Spleen (tissue), 11 donors: ENCODE data around the gene HOXB2. TPM values are rescaled to one million over a fixed set of nuclear protein-coding genes. Genes with fewer than 3 reads are reported as not detected.

Source experiments
- DNase-seq: peaks from one replicate; pipeline ENCODE4 v3.0.0-alpha.2; 2020
- H3K27ac ChIP-seq, 8 donors: fragments of 200-600 bp; sonication (generic) in 7 of 8; 1 replicate in 4 of 8; 2 replicates in 4 of 8; pipeline versions ENCODE4 v1.5.0 to v1.8.0; 2016 to 2021; ENCODE audit warnings: inconsistent platforms in 4 of 8, mild to moderate bottlenecking in 4 of 8, moderate library complexity in 1 of 8
- H3K27me3 ChIP-seq, 7 donors: fragments of 200-600 bp; sonication (generic) in 6 of 7; replicated peaks in 1 of 7; 1 replicate in 4 of 7; 2 replicates in 3 of 7; pipeline versions ENCODE4 v1.5.0 to v1.8.0; 2016 to 2021; ENCODE audit warnings: inconsistent platforms in 3 of 7, mild to moderate bottlenecking in 1 of 7
- H3K36me3 ChIP-seq, 6 donors: fragments of 200-600 bp; sonication (generic) in 5 of 6; 1 replicate in 4 of 6; 2 replicates in 2 of 6; pipeline versions ENCODE4 v1.5.0 to v1.8.0; 2016 to 2021; ENCODE audit warnings: inconsistent platforms in 2 of 6
- H3K4me1 ChIP-seq, 6 donors: fragments of 200-600 bp; sonication (generic) in 5 of 6; 1 replicate in 3 of 6; 2 replicates in 3 of 6; pipeline versions ENCODE4 v1.5.0 to v1.8.0; 2016 to 2021; ENCODE audit warnings: inconsistent platforms in 3 of 6
- H3K4me3 ChIP-seq, 8 donors: fragments of 200-600 bp; sonication (generic) in 7 of 8; 1 replicate in 4 of 8; 2 replicates in 4 of 8; pipeline versions ENCODE4 v1.5.0 to v1.8.0; 2016 to 2021; ENCODE audit warnings: inconsistent platforms in 4 of 8, mild to moderate bottlenecking in 4 of 8, moderate library complexity in 2 of 8
- H3K9me3 ChIP-seq, 8 donors: fragments of 200-600 bp; sonication (generic) in 7 of 8; 1 replicate in 4 of 8; 2 replicates in 4 of 8; pipeline versions ENCODE4 v1.5.0 to v1.8.0; 2016 to 2021; ENCODE audit warnings: inconsistent platforms in 4 of 8
- POLR2A ChIP-seq, 3 donors: fragments of 450-650 bp; IDR thresholded peaks; one replicate each; pipeline ENCODE4 v1.5.1; 2017; ENCODE audit warnings: antibody characterized with exemption in 3 of 3, mild to moderate bottlenecking in 1 of 3
- POLR2AphosphoS5 ChIP-seq, 3 donors: sonication (generic); formaldehyde crosslinking; IDR thresholded peaks; one replicate each; pipeline ENCODE4 v1.5.1; 2017; ENCODE audit warnings: antibody characterized with exemption in 3 of 3
- WGBS, 5 donors: extraction: QIAGEN DNeasy Blood & Tissue Kit in 3 of 5; methylation state at CpG; one replicate each; pipeline versions ENCODE4 v1.1.5 to v1.1.7; 2013 to 2018; 5-methylcytosine and 5-hydroxymethylcytosine counted together
- intact Hi-C: fragments of 100-400 bp; cut with DNase I; formaldehyde crosslinking; loops from one replicate; pipeline ENCODE4 v1.15.0; 2023; ENCODE audit warnings: low total_unique reads
- polyA plus RNA-seq, 3 donors: library from polyadenylated mRNA; stranded (reverse); fragments of 200-250 nt; gene quantifications; one replicate each; pipeline ENCODE4 v1.2.1, GENCODE V29; 2013
- total RNA-seq, 7 donors: library from RNA; depleted of rRNA in 3 of 7; stranded (reverse); fragments of >200 nt in 3 of 7; fragmentation: NEBNext Ultra II Directional in 4 of 7; extraction: Animal tissue kit (Norgen Biotek cat#: 25700) in 4 of 7; gene quantifications; one replicate each; pipeline versions ENCODE4 v1.1.0 to v1.2.1, GENCODE V29; 2016 to 2021
- TF ChIP-seq, protein P1 (sequence below), 11 experiments: fragments of 200-600 bp in 7 of 11; fragments of 450-650 bp in 4 of 11; sonication (generic) in 4 of 11; IDR thresholded peaks in 8 of 11; conservative IDR thresholded peaks in 3 of 11; 1 replicate in 7 of 11; 2 replicates in 4 of 11; pipeline versions ENCODE4 v1.4.0 to v1.8.0; 2016 to 2021; ENCODE audit warnings: antibody characterized with exemption in 11 of 11, inconsistent platforms in 4 of 11, mild to moderate bottlenecking in 1 of 11
- donor health status: healthy with polysubstance abuse.
- donor health status: DM: no; HTN: no; CAD: no; lungs with moderate emphysema.
- donor health status: DM: no; HTN: no; CAD: no.
- donor health status: Bipolar disorder and iron deficiency.
- donor health status: healthy.
- donor health status: DM: no; HTN: no; CAD: no.
- donor health status: DM: yes; HTN: yes; CAD: no.

Gene HOXB2
- total and polyA plus RNA-seq, 10 donors = 5.9 to 21.9 (median 8.8) TPM

DNA sequence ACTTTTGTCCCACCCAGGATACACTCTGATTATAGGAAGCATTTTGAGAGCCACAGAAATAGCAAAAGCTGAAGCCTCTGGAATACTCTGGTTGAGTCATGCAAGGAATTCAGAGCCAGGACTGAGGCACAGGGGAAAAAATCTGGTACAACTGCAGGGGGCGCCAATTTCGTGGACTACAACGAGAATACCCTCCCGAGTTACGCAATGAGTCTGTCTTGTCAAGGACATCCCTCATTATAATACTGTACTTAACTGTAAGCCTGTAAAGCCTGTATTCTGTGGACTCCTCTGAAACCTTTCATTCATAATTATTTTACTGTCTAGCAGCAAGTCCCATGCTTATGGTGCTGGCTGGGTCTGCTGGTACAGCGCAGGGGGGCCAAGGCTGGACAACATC, 21.9 kb downstream of the HOXB2 start:
- TF ChIP-seq POLR2A (IDR thresholded peaks at IDR 0.05) (no peak), POLR2AphosphoS5 (IDR thresholded peaks at IDR 0.05) (no peak)
- TF ChIP-seq, protein P1, sequence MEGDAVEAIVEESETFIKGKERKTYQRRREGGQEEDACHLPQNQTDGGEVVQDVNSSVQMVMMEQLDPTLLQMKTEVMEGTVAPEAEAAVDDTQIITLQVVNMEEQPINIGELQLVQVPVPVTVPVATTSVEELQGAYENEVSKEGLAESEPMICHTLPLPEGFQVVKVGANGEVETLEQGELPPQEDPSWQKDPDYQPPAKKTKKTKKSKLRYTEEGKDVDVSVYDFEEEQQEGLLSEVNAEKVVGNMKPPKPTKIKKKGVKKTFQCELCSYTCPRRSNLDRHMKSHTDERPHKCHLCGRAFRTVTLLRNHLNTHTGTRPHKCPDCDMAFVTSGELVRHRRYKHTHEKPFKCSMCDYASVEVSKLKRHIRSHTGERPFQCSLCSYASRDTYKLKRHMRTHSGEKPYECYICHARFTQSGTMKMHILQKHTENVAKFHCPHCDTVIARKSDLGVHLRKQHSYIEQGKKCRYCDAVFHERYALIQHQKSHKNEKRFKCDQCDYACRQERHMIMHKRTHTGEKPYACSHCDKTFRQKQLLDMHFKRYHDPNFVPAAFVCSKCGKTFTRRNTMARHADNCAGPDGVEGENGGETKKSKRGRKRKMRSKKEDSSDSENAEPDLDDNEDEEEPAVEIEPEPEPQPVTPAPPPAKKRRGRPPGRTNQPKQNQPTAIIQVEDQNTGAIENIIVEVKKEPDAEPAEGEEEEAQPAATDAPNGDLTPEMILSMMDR (IDR thresholded peaks at IDR 0.05 in 8 of 11, conservative IDR thresholded peaks at IDR 0.05 in 3 of 11) = no peak
- H3K27me3 ChIP-seq = peaks cover 0 to 56% (median 25%) of the 10 kb centered on the region in 7 donors
- intact Hi-C loops = no loop called here

DNA sequence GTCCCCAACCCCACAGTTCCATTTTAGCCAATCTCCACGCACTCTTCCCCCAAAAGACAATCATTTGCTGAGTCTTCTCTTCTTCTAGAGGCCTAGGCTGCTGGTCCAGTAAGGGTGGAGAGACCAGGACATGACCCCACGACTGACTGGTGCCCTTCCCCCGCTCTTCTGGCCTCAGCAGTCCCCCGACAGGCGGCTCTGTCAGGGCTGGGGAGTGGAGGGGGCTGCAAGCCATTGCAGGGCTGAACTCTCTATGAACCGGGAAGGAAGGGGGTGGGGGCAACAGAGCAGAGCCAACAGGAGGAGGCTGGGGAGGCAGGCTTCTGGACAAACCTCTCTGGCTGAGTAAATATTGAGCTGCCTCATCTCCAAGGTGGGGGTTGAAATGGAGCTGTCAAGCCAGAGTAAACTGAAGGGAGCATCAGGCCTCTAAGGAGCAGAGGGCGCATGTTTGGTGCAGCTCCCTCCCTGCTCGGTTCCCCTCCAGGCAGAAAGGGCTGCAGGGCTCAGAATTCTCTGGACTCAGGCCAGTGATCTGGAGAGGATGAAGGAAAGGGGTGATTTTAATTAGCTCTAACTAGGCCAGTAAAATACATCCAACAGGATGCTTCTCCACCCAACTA, 22.8 kb downstream of the HOXB2 start:
- intact Hi-C loops = no loop called here

More for the DNA sequence above, 21.9 kb downstream of the HOXB2 start:
- no peaks in the 10 kb centered on the region for H3K36me3 ChIP-seq
- DNase-seq = no peak
- H3K4me3 ChIP-seq = no peak overlapping the region
- H3K9me3 ChIP-seq = no peaks in the 10 kb centered on the region
- peaks cover 0 to 15% (median 8%) of the 10 kb centered on the region in 6 donors for H3K4me1 ChIP-seq
- H3K27ac ChIP-seq = no peak overlapping the region
- 68 to 88% (median 76%) methylated on average over 6 of the region's 6 CpGs for WGBS, 5 donors

DNA sequence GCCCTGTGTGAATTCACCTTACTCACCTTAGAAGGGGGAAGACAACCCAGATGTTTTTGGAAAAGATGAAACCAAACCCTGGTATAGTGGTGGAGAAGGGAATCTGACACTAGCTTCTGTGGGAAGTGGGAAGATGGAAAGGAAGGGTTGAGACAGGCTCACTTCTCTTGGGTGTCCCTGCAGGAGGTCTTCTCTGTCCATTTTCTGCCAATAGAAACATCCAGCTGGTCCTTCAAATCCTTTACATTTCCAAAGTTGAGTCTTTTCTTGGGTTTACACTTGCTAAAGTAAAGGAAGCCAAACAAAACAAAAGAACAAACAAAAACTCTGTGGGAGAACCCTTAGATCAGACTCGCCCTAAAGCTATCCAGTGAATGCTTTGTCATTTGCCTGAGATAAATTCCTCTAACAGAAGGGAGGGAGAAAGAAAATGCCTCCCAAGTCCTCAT, 24.3 kb downstream of the HOXB2 start:
- Histone ChIP-seq H3K4me1 (no peaks in the 10 kb centered on the region), H3K27me3 (peaks cover 0 to 49% (median 4%) of the 10 kb centered on the region in 7 donors), H3K4me3 (no peak overlapping the region), H3K36me3 (no peaks in the 10 kb centered on the region), H3K27ac (no peak overlapping the region), H3K9me3 (no peaks in the 10 kb centered on the region)
- intact Hi-C loops = no loop called here
- DNase-seq = no peak
- no peak for TF ChIP-seq POLR2AphosphoS5 (IDR thresholded peaks at IDR 0.05)
- TF ChIP-seq, protein P1 (IDR thresholded peaks at IDR 0.05 in 8 of 11, conservative IDR thresholded peaks at IDR 0.05 in 3 of 11) = no peak
- TF ChIP-seq POLR2A (IDR thresholded peaks at IDR 0.05) = no peak
- WGBS, 5 donors = 76 to 89% (median 82%) methylated on average over 1 of the region's 1 CpG

More for the DNA sequence above, 22.8 kb downstream of the HOXB2 start:
- 52 to 67% (median 59%) methylated on average over 7 to 8 of the region's 8 CpGs for WGBS, 5 donors
- Histone ChIP-seq H3K36me3 (no peaks in the 10 kb centered on the region), H3K4me3 (no peak overlapping the region), H3K27me3 (peaks cover 0 to 51% (median 19%) of the 10 kb centered on the region in 7 donors), H3K9me3 (no peaks in the 10 kb centered on the region), H3K4me1 (peaks cover 0 to 11% (median 5%) of the 10 kb centered on the region in 6 donors), H3K27ac (peak overlapping the region in 1 of 8 donors; percentile 15)
- no peak for DNase-seq
- TF ChIP-seq, protein P1 (IDR thresholded peaks at IDR 0.05 in 8 of 11, conservative IDR thresholded peaks at IDR 0.05 in 3 of 11) = no peak
- peak in 1 of 3 donors; percentile 41 for TF ChIP-seq POLR2AphosphoS5 (IDR thresholded peaks at IDR 0.05)
- no peak for TF ChIP-seq POLR2A (IDR thresholded peaks at IDR 0.05)

DNA sequence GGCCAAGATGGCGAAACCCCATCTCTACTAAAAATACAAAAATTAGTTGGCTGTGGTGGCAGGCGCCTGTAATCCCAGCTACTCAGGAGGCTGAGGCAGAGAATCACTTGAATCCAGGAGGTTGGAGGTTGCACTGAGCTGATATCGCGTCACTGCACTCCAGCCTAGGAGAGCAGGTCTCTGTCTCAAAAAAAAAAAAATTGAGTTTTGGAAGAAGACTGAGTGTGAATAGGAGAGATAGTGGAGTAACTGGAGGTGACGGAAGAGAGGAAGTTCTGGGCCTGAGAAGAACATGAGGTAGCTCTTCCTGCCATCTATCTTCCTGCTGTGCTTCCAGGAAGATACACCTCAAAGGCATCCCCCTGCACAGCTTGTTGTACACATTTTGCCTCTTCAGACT, 25.5 kb downstream of the HOXB2 start:
- WGBS, 5 donors = 76 to 87% (median 78%) methylated on average over 5 of the region's 5 CpGs
- H3K9me3 ChIP-seq = no peaks in the 10 kb centered on the region
- H3K27me3 ChIP-seq = peaks cover 0 to 46% (median 0%) of the 10 kb centered on the region in 7 donors
- no peaks in the 10 kb centered on the region for H3K4me1 ChIP-seq
- H3K4me3 ChIP-seq = no peak overlapping the region
- no peak for DNase-seq
- H3K27ac ChIP-seq = no peak overlapping the region
- no peaks in the 10 kb centered on the region for H3K36me3 ChIP-seq
- intact Hi-C loops = no loop called here
- TF ChIP-seq, protein P1 (IDR thresholded peaks at IDR 0.05 in 8 of 11, conservative IDR thresholded peaks at IDR 0.05 in 3 of 11) = no peak
- TF ChIP-seq POLR2A (IDR thresholded peaks at IDR 0.05) = no peak
- TF ChIP-seq POLR2AphosphoS5 (IDR thresholded peaks at IDR 0.05) = no peak
